ENCODE measurements around the gene GPA33. TPM values are rescaled to one million over a fixed set of nuclear protein-coding genes. Genes with fewer than 3 reads are reported as not detected.
"Not testable (repeated sequence)": the region's sequence is repeated elsewhere in the genome, so short reads cannot be mapped to it uniquely, and the experiment has no call there.

Gene GPA33
- total and polyA plus RNA-seq, 12 donors: 0.03 to 0.79 (median 0.21) TPM; not detected in 6

GRCh38 chr1:167052389-167052788 lies 37.8 kb downstream of the GPA33 start:
- Histone ChIP-seq H3K27me3 (no peaks in the 10 kb centered on the region), H3K4me1 (replicated peaks in 1 of 2) (no peaks in the 10 kb centered on the region), H3K4me3 (no peak overlapping the region), H3K27ac (no peak overlapping the region), H3K36me3 (replicated peaks in 1 of 2) (no peaks in the 10 kb centered on the region), H3K9me3 (replicated peaks in 1 of 3) (no peaks in the 10 kb centered on the region)
- no peak for DNase-seq
- TF ChIP-seq CTCF (IDR thresholded peaks at IDR 0.05) (peak in 3 of 6 experiments; percentile 9 to 27 (median 18)), POLR2A (IDR thresholded peaks at IDR 0.05) (no peak)
- intact Hi-C loops (cut with DNase I): no loop called here
- 68 to 78% (median 75%) methylated on average over 7 to 8 of the region's 8 CpGs for WGBS, 4 donors

- Histone ChIP-seq H3K36me3 (replicated peaks in 1 of 2) (no peaks in the 10 kb centered on the region), H3K4me1 (replicated peaks in 1 of 2) (no peaks in the 10 kb centered on the region), H3K27ac (no peak overlapping the region), H3K27me3 (no peaks in the 10 kb centered on the region), H3K4me3 (no peak overlapping the region), H3K9me3 (replicated peaks in 1 of 3) (no peaks in the 10 kb centered on the region)
- no peak for DNase-seq
- 84 to 94% (median 91%) methylated on average over 5 of the region's 5 CpGs for WGBS, 4 donors
- intact Hi-C loops (cut with DNase I): no loop called here
- TF ChIP-seq POLR2A (IDR thresholded peaks at IDR 0.05) (no peak), CTCF (IDR thresholded peaks at IDR 0.05) (no peak)
Observed at GRCh38 chr1:167051907-167052306, 38.3 kb downstream of the GPA33 start.

- TF ChIP-seq POLR2A (IDR thresholded peaks at IDR 0.05): no peak
- no peak for TF ChIP-seq CTCF (IDR thresholded peaks at IDR 0.05)
- peak; percentile 32 to 63 (median 48) for DNase-seq
- no peaks in the 10 kb centered on the region for H3K4me1 ChIP-seq (replicated peaks in 1 of 2)
- peaks cover 6% of the 10 kb centered on the region for H3K27me3 ChIP-seq
- H3K9me3 ChIP-seq (replicated peaks in 1 of 3): no peaks in the 10 kb centered on the region
- WGBS, 4 donors: 16 to 38% (median 18%) methylated on average over 4 to 21 of the region's 21 CpGs
- peak overlapping the region in 1 of 4 donors; percentile 42 for H3K4me3 ChIP-seq
- H3K27ac ChIP-seq: no peak overlapping the region
- intact Hi-C loops (cut with DNase I): no loop called here
- H3K36me3 ChIP-seq (replicated peaks in 1 of 2): no peaks in the 10 kb centered on the region
Observed at GRCh38 chr1:167043752-167044488, 46.3 kb downstream of the GPA33 start.

- Histone ChIP-seq H3K27ac (no peak overlapping the region), H3K4me1 (replicated peaks in 1 of 2) (no peaks in the 10 kb centered on the region), H3K36me3 (replicated peaks in 1 of 2) (no peaks in the 10 kb centered on the region), H3K4me3 (no peak overlapping the region), H3K27me3 (no peaks in the 10 kb centered on the region), H3K9me3 (replicated peaks in 1 of 3) (no peaks in the 10 kb centered on the region)
- intact Hi-C loops (cut with DNase I): no loop called here
- DNase-seq: no peak
- 59 to 64% (median 60%) methylated on average over 2 of the region's 2 CpGs for WGBS, 4 donors
- TF ChIP-seq POLR2A (IDR thresholded peaks at IDR 0.05) (no peak), CTCF (IDR thresholded peaks at IDR 0.05) (no peak)
Observed at GRCh38 chr1:167033646-167034045, 56.5 kb downstream of the GPA33 start.

GRCh38 chr1:167029553-167029952 lies 60.6 kb downstream of the GPA33 start:
- DNase-seq; H3K4me3 ChIP-seq; H3K27ac ChIP-seq; H3K36me3 ChIP-seq (replicated peaks in 1 of 2); H3K27me3 ChIP-seq; H3K4me1 ChIP-seq (replicated peaks in 1 of 2); intact Hi-C loops (cut with DNase I); H3K9me3 ChIP-seq (replicated peaks in 1 of 3): not testable (repeated sequence)
- 92 to 94% (median 93%) methylated on average over 12 to 27 of the region's 27 CpGs for WGBS, 4 donors
